PC-3 (cell line): ENCODE data around the gene KRTAP26-1. TPM values are rescaled to one million over a fixed set of nuclear protein-coding genes. Genes with fewer than 3 reads are reported as not detected.

Experiments used
- ATAC-seq: fragments of 200-7000 bp; cut with Tn5 transposase; 2 replicates; pipeline ENCODE4 v1.9.1; 2020; ENCODE audit warnings: mild to moderate bottlenecking, moderate library complexity
- BruUV-seq: library from RNA; stranded (reverse); fragments of 400-500 nt; replicated peaks from 2 replicates; lab custom pipeline; 2021; lab: Mats Ljungman, UMichigan
- CTCF ChIA-PET: fragments of 300-600 bp; sonication (Branson Sonifier 250); formaldehyde crosslinking; loops from one replicate; lab custom pipeline; 2022; ENCODE audit warnings: antibody characterized with exemption; lab: Charles Lee
- POLR2A ChIA-PET: fragments of 300-600 bp; sonication (Branson Sonifier 250); formaldehyde crosslinking; loops from one replicate; lab custom pipeline; 2022; ENCODE audit warnings: antibody characterized with exemption; ENCODE audit not compliant: unreplicated experiment; lab: Charles Lee
- DNase-seq: peaks from one replicate; pipeline ENCODE4 v3.0.0-alpha.2; 2015
- H2AFZ ChIP-seq: fragments of 300-600 bp; sonication (generic); 2 replicates; pipeline ENCODE4 v1.6.0; 2016; ENCODE audit warnings: antibody characterized with exemption, low read length
- H3F3A ChIP-seq: fragments of 300-600 bp; sonication (generic); one replicate; pipeline ENCODE4 v1.6.0; 2017; ENCODE audit warnings: antibody characterized with exemption, low read length, control low read depth, mild to moderate bottlenecking; ENCODE audit not compliant: unreplicated experiment
- H3K27ac ChIP-seq: fragments of 300-600 bp; sonication (generic); 2 replicates; pipeline ENCODE4 v1.5.1; 2016; ENCODE audit warnings: mild to moderate bottlenecking, low read length
- H3K27me3 ChIP-seq: fragments of 300-600 bp; sonication (generic); 2 replicates; pipeline ENCODE4 v1.6.1; 2016; ENCODE audit warnings: low read length, mixed read lengths
- H3K36me3 ChIP-seq: fragments of 300-600 bp; sonication (generic); 2 replicates; pipeline ENCODE4 v1.6.1; 2016; ENCODE audit warnings: low read depth, mixed run types, low read length, mixed read lengths
- H3K4me1 ChIP-seq: fragments of 300-600 bp; sonication (generic); 2 replicates; pipeline ENCODE4 v1.5.1; 2016; ENCODE audit warnings: low read length; ENCODE audit not compliant: insufficient read depth
- H3K4me2 ChIP-seq: fragments of 300-600 bp; sonication (generic); 2 replicates; pipeline ENCODE4 v1.6.0; 2016; ENCODE audit warnings: low read length
- H3K4me3 ChIP-seq: fragments of 300-600 bp; sonication (generic); 2 replicates; pipeline ENCODE4 v1.5.1; 2016; ENCODE audit warnings: mild to moderate bottlenecking, low read length, mixed read lengths
- H3K79me2 ChIP-seq: fragments of 300-600 bp; sonication (generic); 2 replicates; pipeline ENCODE4 v1.6.1; 2017; ENCODE audit warnings: low read length, mixed read lengths
- H3K9ac ChIP-seq: fragments of 300-600 bp; sonication (generic); 2 replicates; pipeline ENCODE4 v1.6.0; 2016; ENCODE audit warnings: mild to moderate bottlenecking, low read length
- H3K9me2 ChIP-seq: fragments of 300-600 bp; sonication (generic); replicated peaks from 2 replicates; pipeline ENCODE4 v1.6.1; 2016; ENCODE audit warnings: mixed run types, low read length, mixed read lengths
- H3K9me3 ChIP-seq: fragments of 300-600 bp; sonication (generic); 2 replicates; pipeline ENCODE4 v1.6.1; 2016; ENCODE audit warnings: low read length, mixed read lengths
- H4K20me1 ChIP-seq: fragments of 300-600 bp; sonication (generic); 2 replicates; pipeline ENCODE4 v1.6.1; 2016; ENCODE audit warnings: low read length, mixed read lengths
- EZH2 ChIP-seq: fragments of 300-600 bp; sonication (generic); IDR thresholded peaks from one replicate; pipeline ENCODE4 v1.6.1; 2017; ENCODE audit warnings: antibody characterized with exemption, mild to moderate bottlenecking, low read length; ENCODE audit not compliant: unreplicated experiment
- EZH2phosphoT487 ChIP-seq: fragments of 300-600 bp; sonication (generic); IDR thresholded peaks from 2 replicates; pipeline ENCODE4 v1.6.1; 2018; ENCODE audit warnings: mild to moderate bottlenecking, antibody characterized with exemption, low read length, borderline replicate concordance
- intact Hi-C: fragments of 100-400 bp; cut with micrococcal nuclease; formaldehyde crosslinking; loops from 2 replicates; pipeline ENCODE4 v1.9.0; 2023
- total RNA-seq: library from RNA; depleted of rRNA; stranded (reverse); fragments of >200 nt; gene quantifications from 2 replicates; pipeline ENCODE4 v1.2.3, GENCODE V29; 2014
- TF ChIP-seq, protein P1 (sequence below): fragments of 300-600 bp; sonication (generic); conservative IDR thresholded peaks from 2 replicates; pipeline ENCODE4 v1.5.1; 2017; ENCODE audit warnings: antibody characterized with exemption, low read depth, mild to moderate bottlenecking, low read length

Gene KRTAP26-1
- total RNA-seq, 1 experiment from 2014 or later: not detected

DNA sequence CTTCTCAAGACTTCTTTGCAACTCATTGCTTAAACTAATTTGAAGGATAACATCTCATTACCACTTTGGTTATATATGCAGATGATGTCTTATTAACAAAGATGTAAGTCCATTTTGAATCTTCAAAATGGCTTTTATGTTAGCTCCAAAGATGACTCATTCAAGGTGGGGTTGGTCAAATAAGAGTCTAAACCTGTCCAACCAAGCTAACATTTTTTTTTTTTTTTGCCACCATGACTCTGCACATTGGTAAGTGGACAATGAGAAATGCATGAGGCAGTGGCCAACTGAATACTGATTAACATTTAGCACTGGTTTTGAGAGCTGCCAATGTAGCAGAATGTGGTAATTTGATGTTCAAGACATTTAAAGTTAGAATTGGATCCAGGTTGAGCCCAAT is 17.7 kb upstream of the KRTAP26-1 start:
- H3K4me1 ChIP-seq: peaks cover 19% of the 10 kb centered on the region
- H3F3A ChIP-seq: no peaks in the 10 kb centered on the region
- peak; percentile 58 for DNase-seq
- no peaks in the 10 kb centered on the region for H3K9me3 ChIP-seq
- ChIA-PET POLR2A (no interaction called here), CTCF (interaction anchor here (0.6 kb wide), 1 partner anchor 46 kb away, joined by 4 read pairs; no protein-coding TSS in a partner anchor)
- H3K27ac ChIP-seq: peak overlapping the region; percentile 78
- TF ChIP-seq EZH2: no peak
- TF ChIP-seq EZH2phosphoT487: no peak
- TF ChIP-seq, protein P1, sequence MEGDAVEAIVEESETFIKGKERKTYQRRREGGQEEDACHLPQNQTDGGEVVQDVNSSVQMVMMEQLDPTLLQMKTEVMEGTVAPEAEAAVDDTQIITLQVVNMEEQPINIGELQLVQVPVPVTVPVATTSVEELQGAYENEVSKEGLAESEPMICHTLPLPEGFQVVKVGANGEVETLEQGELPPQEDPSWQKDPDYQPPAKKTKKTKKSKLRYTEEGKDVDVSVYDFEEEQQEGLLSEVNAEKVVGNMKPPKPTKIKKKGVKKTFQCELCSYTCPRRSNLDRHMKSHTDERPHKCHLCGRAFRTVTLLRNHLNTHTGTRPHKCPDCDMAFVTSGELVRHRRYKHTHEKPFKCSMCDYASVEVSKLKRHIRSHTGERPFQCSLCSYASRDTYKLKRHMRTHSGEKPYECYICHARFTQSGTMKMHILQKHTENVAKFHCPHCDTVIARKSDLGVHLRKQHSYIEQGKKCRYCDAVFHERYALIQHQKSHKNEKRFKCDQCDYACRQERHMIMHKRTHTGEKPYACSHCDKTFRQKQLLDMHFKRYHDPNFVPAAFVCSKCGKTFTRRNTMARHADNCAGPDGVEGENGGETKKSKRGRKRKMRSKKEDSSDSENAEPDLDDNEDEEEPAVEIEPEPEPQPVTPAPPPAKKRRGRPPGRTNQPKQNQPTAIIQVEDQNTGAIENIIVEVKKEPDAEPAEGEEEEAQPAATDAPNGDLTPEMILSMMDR: no peak
- no peaks in the 10 kb centered on the region for H3K79me2 ChIP-seq
- ATAC-seq: no peak
- no peaks in the 10 kb centered on the region for H3K27me3 ChIP-seq
- no peaks in the 10 kb centered on the region for H4K20me1 ChIP-seq
- H3K9ac ChIP-seq: peak overlapping the region; percentile 44; the same call in 1 of the 2 replicates
- no peak overlapping the region for H3K4me2 ChIP-seq
- intact Hi-C loops: no loop called here
- H3K36me3 ChIP-seq: no peaks in the 10 kb centered on the region
- BruUV-seq: no TSS peak
- no peak overlapping the region for H3K4me3 ChIP-seq
- H3K9me2 ChIP-seq: no peaks in the 10 kb centered on the region
- H2AFZ ChIP-seq: no peak overlapping the region

DNA sequence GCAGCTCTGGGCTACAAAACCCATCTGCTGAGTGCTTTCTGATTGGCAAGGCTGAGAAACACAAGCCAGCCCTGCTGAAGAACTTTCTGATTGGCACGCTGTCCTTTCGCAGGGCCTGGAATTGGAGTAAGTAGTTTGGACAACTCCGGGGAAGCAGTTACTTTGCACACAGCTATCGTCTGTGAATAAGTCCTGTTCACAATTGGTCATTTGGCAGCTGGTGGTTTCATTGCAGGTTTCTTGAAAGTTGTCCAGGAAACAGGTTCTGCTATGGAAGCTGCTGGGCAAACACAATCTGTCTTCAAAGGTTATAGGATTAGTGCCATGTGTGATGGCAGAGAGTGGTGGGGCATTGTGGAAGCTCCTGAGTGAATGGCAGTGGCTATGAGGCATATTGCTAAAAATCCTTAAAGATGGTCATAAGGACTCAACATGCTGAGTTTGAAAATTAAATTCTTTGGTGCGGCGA is 17.2 kb upstream of the KRTAP26-1 start, which contains the start of gene KRTAP27-1:
Gene KRTAP27-1, minus strand, starts transcription at position 419 of the 469 bp plus-strand sequence. Its CDS starts 26 bp downstream, at position 393.
- Histone ChIP-seq H3K79me2 (no peaks in the 10 kb centered on the region), H3F3A (no peaks in the 10 kb centered on the region), H3K4me1 (peaks cover 19% of the 10 kb centered on the region), H3K36me3 (no peaks in the 10 kb centered on the region), H2AFZ (no peak within 1 kb of the TSS), H3K27me3 (no peaks in the 10 kb centered on the region), H3K4me2 (no peak within 1 kb of the TSS), H3K9ac (peak within 1 kb of the TSS; percentile 44), H3K27ac (peak within 1 kb of the TSS; percentile 78), H3K4me3 (no peak within 1 kb of the TSS), H4K20me1 (no peaks in the 10 kb centered on the region), H3K9me2 (no peaks in the 10 kb centered on the region), H3K9me3 (no peaks in the 10 kb centered on the region)
- intact Hi-C loops: no loop called here
- no peak for TF ChIP-seq EZH2phosphoT487
- no peak for TF ChIP-seq EZH2
- TF ChIP-seq, protein P1: no peak
- ChIA-PET CTCF (interaction anchor here (0.6 kb wide), 1 partner anchor 47 kb away, joined by 4 read pairs; no protein-coding TSS in a partner anchor), POLR2A (no interaction called here)
- DNase-seq (peak; percentile 10), ATAC-seq (no peak)
- no TSS peak for BruUV-seq

DNA sequence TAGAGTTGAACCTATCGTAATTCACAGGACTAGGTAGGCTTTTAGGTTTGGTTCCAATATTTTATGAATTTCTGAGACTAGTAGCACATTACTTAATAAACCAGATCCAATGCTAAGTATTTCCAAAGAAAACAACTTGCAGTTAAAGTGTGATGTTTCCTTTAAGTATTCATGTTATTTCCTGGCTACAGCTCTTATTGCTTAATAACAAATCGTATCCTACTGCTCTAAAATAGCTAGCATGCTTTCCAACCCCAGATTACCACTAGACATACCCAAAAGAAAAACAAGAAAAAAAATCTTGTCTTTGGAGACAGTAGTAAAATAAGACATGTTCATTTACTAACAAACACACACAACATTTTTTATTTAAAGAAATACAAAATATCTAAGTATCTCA is 16.5 kb upstream of the KRTAP26-1 start:
- Histone ChIP-seq H3K9me2 (no peaks in the 10 kb centered on the region), H3K36me3 (no peaks in the 10 kb centered on the region), H3F3A (no peaks in the 10 kb centered on the region), H4K20me1 (no peaks in the 10 kb centered on the region), H3K4me1 (peaks cover 19% of the 10 kb centered on the region), H3K4me3 (no peak overlapping the region), H3K27ac (peak overlapping the region; percentile 78), H3K4me2 (no peak overlapping the region), H3K9me3 (no peaks in the 10 kb centered on the region), H3K9ac (no peak overlapping the region), H2AFZ (no peak overlapping the region), H3K79me2 (no peaks in the 10 kb centered on the region), H3K27me3 (no peaks in the 10 kb centered on the region)
- intact Hi-C loops: no loop called here
- ChIA-PET CTCF (no interaction called here), POLR2A (no interaction called here)
- no peak for TF ChIP-seq EZH2phosphoT487
- TF ChIP-seq, protein P1: no peak
- TF ChIP-seq EZH2: no peak
- no peak for ATAC-seq
- DNase-seq: no peak
- no TSS peak for BruUV-seq
